GM18505 (cell line): Measurements from ENCODE around the gene NAXD.

Experiments
- ATAC-seq: cut with Tn5 transposase; IDR thresholded peaks from one replicate; pipeline ENCODE4 v1.9.1; 2021; ENCODE audit not compliant: unreplicated experiment
- POLR2A ChIP-seq: IDR thresholded peaks from 4 replicates; pipeline ENCODE4 v1.6.1; 2011; ENCODE audit warnings: borderline replicate concordance; ENCODE audit not compliant: insufficient read depth, insufficient read length; ENCODE audit errors: extremely low read depth

NAXD gene

DNA sequence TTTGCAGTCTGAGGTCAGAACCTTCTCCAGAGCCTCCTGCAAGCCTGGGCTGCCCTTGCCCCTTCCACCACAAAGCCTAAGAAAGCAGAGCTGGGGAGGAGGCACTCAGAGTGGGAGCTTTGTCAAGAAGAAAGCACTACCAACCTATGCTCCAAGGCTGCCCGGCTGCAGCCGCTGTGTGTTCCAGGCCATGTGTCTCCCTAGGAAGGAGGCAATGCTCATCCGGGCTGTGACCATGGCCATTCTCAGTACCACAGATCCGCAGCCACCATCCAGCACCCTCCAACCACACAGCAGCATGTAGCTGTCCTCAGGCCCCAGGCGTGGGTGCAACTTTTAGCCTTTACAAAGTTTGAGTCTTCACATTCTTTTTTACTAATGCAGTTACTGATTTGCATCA, 68.6 kb downstream of the NAXD start:
- no peak for ATAC-seq
- TF ChIP-seq POLR2A, result no peak

DNA sequence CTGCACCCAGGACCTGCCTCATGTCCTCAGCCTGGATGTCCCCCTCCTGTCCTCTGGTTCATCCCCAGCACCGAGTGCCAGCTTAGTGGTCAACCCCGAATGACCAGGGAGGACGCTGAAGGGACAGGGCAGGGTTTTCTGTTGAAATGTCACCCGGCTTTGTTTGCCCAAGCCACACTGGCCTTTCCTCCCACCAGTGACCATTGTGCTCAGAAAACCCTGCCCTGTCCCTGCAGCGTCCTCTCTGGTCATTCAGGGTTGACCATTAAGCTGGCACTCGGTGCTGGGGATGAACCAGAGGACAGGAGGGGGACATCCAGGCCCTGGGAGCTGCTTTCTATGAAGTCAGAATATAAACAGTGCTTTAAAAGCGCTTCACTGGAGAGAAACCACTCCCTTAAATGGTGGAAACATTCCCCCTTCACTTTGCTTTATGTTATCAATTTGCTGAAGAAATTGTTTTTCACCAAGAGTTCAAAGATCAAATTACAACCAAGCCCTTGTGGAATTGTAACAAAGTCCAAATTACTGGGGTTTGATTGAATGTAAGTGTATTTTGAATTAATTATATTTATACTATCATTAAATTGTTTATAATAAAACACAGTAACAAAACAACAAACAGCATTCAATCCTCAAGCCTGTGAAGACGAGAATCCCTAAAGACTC, 69.2 kb downstream of the NAXD start:
- TF ChIP-seq POLR2A, result no peak

DNA sequence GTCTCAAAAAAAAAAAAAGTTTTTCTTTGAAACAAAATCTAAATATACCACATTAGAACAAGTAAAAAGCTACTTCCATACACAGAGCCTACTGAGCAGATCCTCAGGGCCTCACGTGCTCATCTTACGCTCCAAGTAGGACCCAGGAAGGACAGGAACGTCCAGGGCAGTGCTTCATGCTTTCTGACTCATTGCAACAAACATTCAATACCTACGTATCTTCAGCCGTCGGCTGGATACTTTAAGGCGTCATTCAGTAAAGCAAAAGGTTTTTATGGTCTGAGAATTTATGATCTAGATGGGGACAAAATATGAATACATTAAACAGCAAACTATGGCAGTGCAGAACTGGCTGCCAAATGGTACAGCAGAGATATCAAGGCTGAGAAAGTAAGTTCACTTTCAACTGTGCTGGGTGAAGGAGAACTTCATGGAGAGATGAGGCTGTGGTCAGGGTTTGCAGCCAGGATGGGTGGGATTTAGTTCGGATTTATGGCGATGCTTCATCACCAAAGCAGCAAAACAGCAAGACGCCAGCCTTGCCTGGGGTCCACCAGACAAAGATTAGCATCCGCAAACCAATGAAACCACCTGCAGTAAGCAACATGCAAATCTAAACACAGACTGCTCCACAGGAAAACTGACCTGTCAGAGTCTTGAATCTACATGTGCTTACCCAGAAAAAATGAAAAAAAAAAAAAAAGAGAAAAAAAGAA, 70.1 kb downstream of the NAXD start:
- ATAC-seq, result no peak
- no peak for TF ChIP-seq POLR2A

More for the DNA sequence above, 69.2 kb downstream of the NAXD start:
- ATAC-seq, result no peak

DNA sequence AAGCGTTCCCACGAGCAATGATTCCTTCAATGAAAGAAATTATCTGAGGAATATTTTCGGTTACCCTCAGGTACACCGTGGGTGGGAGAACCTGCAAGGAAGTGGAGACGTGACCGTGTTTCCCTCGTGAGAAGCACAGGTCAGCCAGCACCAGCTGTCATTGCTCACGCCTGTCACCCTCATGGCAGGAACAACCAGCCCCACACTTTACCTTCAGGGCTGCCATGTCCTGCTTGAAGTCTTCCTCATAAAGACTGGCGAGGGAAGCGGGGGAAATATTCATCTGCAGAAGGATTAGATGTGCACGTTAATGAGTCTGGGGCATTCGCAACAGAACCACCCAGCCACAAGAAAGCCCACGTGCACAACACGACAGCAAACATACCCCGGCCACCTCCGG, 72.4 kb downstream of the NAXD start:
- no peak for ATAC-seq
- no peak for TF ChIP-seq POLR2A

DNA sequence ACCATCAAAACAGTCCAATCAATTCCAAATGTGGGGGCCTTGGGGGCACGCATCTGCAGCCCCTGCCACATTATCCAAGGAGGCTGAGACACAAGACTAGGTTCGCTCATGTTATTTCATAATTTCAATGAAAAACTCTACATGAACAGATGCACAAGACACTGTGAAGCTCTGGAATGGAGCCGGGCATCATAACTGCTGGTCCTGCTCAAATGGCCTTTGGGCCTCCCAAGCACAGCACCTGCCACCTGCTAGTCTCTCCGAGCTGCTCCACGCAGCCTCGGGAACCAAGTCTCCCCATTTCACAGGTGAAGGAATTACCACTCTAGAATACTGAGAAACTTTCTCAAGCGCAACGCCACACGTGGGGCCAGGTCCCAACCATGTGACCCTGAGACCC, 73.7 kb downstream of the NAXD start:
- no peak for ATAC-seq
- no peak for TF ChIP-seq POLR2A
